Upper lobe of right lung (tissue), 1 donor: Measurements from ENCODE around the gene IFI27L2. TPM values are rescaled to one million over a fixed set of nuclear protein-coding genes. Genes with fewer than 3 reads are reported as not detected.

Experiments
- ATAC-seq: fragments of 200-7000 bp; cut with Tn5 transposase; one replicate; pipeline ENCODE4 v1.9.1; 2020; ENCODE audit warnings: mild to moderate bottlenecking, moderate library complexity
- DNase-seq: peaks from one replicate; pipeline ENCODE4 v3.0.0-alpha.2; 2020
- H3K27ac ChIP-seq: fragments of 200-600 bp; one replicate; pipeline ENCODE4 v1.8.0; 2022
- H3K27me3 ChIP-seq: fragments of 200-600 bp; one replicate; pipeline ENCODE4 v1.8.0; 2022; ENCODE audit warnings: mild to moderate bottlenecking
- H3K36me3 ChIP-seq: fragments of 200-600 bp; one replicate; pipeline ENCODE4 v1.8.0; 2022
- H3K4me1 ChIP-seq: fragments of 200-600 bp; one replicate; pipeline ENCODE4 v1.8.0; 2022
- H3K4me3 ChIP-seq: fragments of 200-600 bp; one replicate; pipeline ENCODE4 v1.8.0; 2022; ENCODE audit warnings: mild to moderate bottlenecking
- H3K9me3 ChIP-seq: fragments of 200-600 bp; one replicate; pipeline ENCODE4 v1.8.0; 2022
- CTCF ChIP-seq: fragments of 200-600 bp; IDR thresholded peaks from one replicate; pipeline ENCODE4 v1.8.0; 2022; ENCODE audit warnings: antibody characterized with exemption
- intact Hi-C: fragments of 100-400 bp; cut with DNase I; formaldehyde crosslinking; loops from one replicate; pipeline ENCODE4 v1.11.0; 2022
- total RNA-seq: library from RNA; stranded (reverse); fragmentation: NEBNext Ultra II Directional; extraction: Animal tissue kit (Norgen Biotek cat#: 25700); gene quantifications from one replicate; pipeline ENCODE4 v1.2.1, GENCODE V29; 2021
- donor health status: DM: no; HTN: yes; CAD: no; lungs with severe emphysema.

The IFI27L2 gene
- total RNA-seq, 1 donor from 2014 or later: 32.4 TPM

- Histone ChIP-seq H3K27ac (peak overlapping the region; percentile 80), H3K4me1 (peaks cover 1% of the 10 kb centered on the region), H3K4me3 (no peak overlapping the region), H3K27me3 (no peaks in the 10 kb centered on the region), H3K9me3 (no peaks in the 10 kb centered on the region), H3K36me3 (no peaks in the 10 kb centered on the region)
- intact Hi-C loops: no loop called here
- TF ChIP-seq CTCF: no peak
- ATAC-seq: no peak
- DNase-seq: no peak
Measured at GRCh38 chr14:94109915-94110250, 19.5 kb downstream of the IFI27L2 start.

GRCh38 chr14:94104731-94105130, 24.7 kb downstream of the IFI27L2 start:
- ATAC-seq: no peak
- H3K4me1 ChIP-seq: no peaks in the 10 kb centered on the region
- no peaks in the 10 kb centered on the region for H3K9me3 ChIP-seq
- no peak for TF ChIP-seq CTCF
- intact Hi-C loops: no loop called here
- no peak overlapping the region for H3K4me3 ChIP-seq
- no peak overlapping the region for H3K27ac ChIP-seq
- no peak for DNase-seq
- H3K36me3 ChIP-seq: no peaks in the 10 kb centered on the region
- no peaks in the 10 kb centered on the region for H3K27me3 ChIP-seq

- Histone ChIP-seq H3K4me3 (no peak overlapping the region), H3K27me3 (no peaks in the 10 kb centered on the region), H3K9me3 (no peaks in the 10 kb centered on the region), H3K4me1 (no peaks in the 10 kb centered on the region), H3K27ac (no peak overlapping the region), H3K36me3 (no peaks in the 10 kb centered on the region)
- TF ChIP-seq CTCF: no peak
- ATAC-seq (no peak), DNase-seq (no peak)
- intact Hi-C loops: no loop called here
Measured at GRCh38 chr14:94103554-94104150, 25.8 kb downstream of the IFI27L2 start.

- Histone ChIP-seq H3K36me3 (no peaks in the 10 kb centered on the region), H3K4me1 (no peaks in the 10 kb centered on the region), H3K4me3 (no peak overlapping the region), H3K9me3 (no peaks in the 10 kb centered on the region), H3K27me3 (no peaks in the 10 kb centered on the region), H3K27ac (no peak overlapping the region)
- DNase-seq (no peak), ATAC-seq (no peak)
- no peak for TF ChIP-seq CTCF
- intact Hi-C loops: no loop called here
Measured at GRCh38 chr14:94102768-94103482, 26.5 kb downstream of the IFI27L2 start.

GRCh38 chr14:94101748-94102147, 27.7 kb downstream of the IFI27L2 start:
- no peak for DNase-seq
- no peak overlapping the region for H3K4me3 ChIP-seq
- H3K9me3 ChIP-seq: no peaks in the 10 kb centered on the region
- H3K27ac ChIP-seq: no peak overlapping the region
- ATAC-seq: no peak
- TF ChIP-seq CTCF: no peak
- intact Hi-C loops: no loop called here
- no peaks in the 10 kb centered on the region for H3K36me3 ChIP-seq
- no peaks in the 10 kb centered on the region for H3K27me3 ChIP-seq
- no peaks in the 10 kb centered on the region for H3K4me1 ChIP-seq

- intact Hi-C loops: no loop called here
- ATAC-seq (no peak), DNase-seq (no peak)
Measured at GRCh38 chr14:94100847-94101246, 28.6 kb downstream of the IFI27L2 start.

More at GRCh38 chr14:94100847-94101246, 28.6 kb downstream of the IFI27L2 start:
- Histone ChIP-seq H3K4me1 (no peaks in the 10 kb centered on the region), H3K27me3 (no peaks in the 10 kb centered on the region), H3K27ac (no peak overlapping the region), H3K9me3 (no peaks in the 10 kb centered on the region), H3K4me3 (no peak overlapping the region), H3K36me3 (no peaks in the 10 kb centered on the region)
- TF ChIP-seq CTCF: no peak
